ENCODE data around the gene FAM199X.

The FAM199X gene

DNA sequence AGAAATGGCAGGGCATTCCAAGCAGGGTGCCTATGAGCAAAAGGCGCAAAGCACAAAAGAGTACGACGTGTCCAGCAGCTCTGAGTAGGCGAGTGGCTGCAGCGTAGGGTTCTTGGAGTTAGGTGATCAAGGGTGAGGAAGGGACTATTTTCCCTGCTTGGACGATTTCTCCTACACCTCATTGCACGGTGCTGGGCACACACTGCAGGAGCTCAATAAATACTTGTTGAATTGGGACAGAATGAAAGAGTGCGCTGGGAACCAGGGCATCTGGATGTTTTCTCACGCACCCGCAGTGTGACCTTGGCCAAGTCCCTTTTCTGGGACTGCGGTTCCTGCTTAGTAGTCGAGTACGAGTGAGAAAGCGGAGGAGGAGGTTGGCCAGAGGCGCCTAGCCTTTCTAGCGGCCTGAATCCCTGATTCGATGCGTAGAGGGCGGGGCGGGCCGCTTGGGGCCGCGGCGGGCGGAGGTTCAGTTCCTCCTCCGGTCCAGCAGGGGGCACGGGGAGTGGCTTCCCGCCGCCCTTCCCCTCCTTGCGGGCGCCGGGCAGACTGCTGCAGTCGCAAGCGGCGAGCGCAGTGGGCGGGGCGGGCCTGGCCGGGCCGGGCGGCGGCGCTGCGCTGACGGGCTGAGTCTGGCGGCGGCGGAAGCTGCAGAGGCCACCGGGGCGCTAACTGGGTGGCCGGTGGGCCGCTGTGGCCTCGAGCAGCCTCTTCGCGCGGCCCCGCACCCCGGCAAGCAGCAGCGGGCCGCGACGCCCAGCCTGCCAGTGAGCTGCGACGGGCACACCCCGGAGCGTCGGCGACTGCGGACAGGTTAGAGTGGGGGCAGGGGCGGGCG, at the start of gene FAM199X:
FAM199X (plus strand) TSS at position 560 of the 841 bp plus-strand sequence. CDS start 333 bp downstream, outside the sequence.
- no peak for FAIRE-seq

DNA sequence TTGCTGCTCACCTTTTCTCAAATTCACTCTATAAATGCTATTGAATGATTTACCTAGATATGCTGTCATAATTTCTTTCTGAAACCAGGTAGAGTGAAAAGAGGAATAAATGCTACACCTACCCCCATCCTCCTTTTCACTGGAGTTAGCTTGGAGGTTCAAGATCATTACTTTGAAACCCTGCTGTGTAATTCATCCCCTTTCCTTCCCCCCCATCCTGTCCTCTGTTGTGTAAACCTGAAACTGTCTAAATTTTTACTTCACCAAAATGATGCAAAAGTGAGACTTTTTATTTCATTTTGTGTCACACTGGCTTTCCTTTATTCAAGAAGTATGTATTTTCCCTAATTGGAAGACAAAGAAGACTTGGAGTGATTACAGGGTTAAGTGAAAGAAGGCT, 48.5 kb upstream of the FAM199X start:
- no peak for FAIRE-seq

DNA sequence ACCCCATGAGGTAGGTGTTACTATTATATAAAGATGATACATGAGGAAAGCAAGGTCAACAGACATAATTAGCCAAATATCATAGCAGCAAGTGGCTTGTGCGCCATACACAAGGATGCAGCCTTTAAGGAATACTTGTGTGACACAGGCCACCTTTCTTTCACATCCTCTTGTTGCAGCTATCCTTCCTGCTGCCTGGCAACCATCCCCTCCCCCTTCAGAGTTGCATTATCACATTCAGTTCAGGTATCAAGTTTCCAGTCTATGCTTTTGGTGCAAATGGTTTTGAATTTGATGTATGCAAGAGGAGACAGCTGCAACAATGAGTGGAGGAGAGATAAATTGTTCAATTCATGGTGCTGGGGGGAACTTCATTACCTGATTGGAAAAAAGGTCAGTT, 47.5 kb upstream of the FAM199X start:
- no peak for FAIRE-seq

DNA sequence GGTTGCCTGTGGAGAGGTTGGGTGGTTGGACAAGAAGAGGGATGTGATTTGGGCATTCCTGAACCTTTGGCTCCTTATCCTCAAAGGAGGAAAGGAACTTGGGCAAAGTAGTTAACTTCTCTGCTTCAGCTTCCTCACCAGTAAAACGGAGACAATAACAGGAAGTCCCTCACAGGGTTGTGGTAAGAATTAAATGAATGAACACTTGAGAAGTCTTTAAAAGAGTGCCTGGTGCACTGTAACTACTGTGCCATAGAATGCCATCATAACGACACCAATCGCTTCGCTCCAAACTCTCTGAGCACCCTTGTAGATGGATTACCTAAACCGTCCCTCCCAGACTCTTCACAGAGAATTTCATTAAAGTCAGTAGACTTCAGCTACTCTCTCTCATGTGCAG, 43.4 kb upstream of the FAM199X start:
- no peak for FAIRE-seq

DNA sequence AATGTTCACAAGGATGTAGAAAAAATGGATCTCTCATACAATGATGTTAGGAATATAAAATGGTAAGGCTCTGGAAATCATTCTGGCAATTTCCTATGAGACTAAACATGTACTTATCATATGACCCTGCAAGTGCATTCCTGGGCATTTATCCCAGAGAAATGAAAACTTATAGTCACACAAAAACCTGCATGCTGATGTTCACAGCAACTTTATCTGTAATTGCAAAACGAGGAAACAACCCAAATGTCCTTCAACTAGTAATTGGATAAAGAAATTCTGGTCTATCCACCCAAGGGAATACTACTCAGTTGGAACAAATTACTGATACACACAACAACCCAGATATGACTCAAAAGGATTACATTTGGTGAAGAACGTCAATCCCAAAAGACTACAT, 39.4 kb upstream of the FAM199X start:
- no peak for FAIRE-seq

DNA sequence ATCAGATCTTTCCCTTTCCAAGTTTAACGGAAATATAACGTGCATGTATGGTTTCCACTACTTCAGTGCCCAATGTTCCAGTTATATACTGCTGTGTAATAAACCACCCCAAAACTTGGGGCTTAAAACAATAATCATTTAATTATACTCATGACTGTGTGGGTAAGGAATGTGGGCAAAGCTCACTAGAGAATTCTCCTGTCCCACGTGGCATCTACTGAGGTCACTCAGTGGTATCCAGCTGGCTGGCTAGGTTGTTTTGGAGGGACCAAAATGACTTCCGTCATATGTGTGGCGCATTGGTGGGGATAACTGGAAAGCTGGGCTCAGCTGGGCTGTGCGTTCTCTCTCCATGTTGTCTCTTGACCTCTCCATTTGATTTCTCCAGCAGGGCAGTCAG, 35.4 kb upstream of the FAM199X start:
- no peak for FAIRE-seq

DNA sequence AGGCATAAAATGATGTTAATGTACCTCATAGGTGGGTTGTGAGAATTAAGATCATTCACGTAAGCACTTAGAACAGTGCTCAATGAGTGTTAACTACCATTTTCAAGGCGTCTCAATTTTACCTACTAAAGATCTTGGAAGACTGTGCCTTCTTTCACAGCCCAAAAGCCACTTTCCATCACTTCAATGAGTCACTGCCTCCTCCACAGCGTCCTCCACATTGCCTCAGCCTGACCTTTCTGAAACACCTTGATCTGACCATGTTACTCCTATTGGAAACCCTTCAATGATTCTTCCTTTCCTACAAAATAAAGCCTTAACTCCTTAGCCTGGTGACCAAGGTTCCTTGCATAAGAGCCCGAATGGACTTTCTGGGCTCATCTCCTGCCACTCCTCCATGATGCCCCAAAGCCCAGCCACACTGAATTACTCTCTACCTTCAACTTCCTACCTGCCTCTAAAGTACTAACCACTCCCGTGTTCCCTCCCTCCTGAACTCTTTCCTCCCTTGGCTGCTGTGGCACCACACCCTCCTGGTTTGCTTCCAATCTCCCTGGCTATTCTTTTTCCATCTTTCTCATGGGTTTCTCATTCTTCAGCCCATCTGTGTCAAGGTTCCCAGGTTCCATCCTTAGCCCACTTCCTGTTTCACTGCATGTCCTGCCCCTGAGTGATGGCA, 31.5 kb upstream of the FAM199X start:
- FAIRE-seq: no peak

DNA sequence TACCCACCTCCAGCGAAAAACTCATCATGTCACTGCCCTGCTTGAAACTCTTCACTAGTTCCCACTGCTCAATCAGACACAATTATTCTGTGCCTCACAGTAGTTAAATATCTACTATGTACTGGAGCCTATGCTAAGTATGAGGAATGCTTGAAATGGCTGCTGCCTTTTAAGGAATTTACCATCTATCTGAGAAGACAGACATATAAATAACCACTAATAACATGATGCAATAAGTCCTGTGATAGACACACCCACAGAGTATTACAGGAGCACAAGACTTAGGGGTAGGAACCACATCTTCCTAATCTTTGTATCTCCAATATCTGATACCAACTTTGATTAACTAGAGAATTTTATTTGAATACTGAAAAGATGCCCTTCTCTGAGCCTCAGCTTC, 30.6 kb upstream of the FAM199X start:
- no peak for FAIRE-seq

DNA sequence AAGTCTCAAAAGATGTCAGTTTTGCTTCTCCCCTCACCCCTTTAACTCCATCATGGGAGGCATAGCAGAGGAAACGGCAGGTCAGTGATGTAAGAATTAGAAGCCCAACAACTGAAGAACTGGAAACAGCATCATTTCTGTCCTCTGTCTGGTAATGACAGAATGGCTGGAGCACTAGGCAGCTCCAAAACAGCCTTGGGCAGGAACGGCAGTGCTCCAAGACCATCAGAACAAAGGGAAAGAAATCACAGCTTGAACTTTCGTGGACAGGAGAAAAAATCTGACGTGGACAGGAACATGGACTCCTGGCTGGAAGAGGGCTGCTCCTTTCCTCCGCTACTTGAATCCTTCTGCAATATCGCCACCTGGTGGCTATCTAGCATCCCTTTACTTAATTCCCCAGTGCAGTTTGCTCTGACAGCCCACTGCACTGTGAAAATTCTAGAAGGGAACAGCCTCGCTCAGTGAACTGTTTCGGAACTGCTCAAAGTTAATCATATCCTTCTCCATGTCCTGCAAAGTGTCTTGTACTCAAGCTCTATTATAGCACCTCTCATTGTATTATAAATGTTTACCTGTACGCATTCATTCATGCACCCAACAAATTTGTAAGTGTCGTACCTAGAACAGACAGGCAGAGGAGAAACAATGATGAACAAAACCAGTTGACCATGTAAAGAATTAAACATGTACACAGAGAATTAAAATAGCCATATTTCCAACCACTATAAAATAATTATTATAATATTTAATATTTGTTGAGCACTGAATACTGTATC, 29.8 kb upstream of the FAM199X start:
- FAIRE-seq: peak; percentile 97

DNA sequence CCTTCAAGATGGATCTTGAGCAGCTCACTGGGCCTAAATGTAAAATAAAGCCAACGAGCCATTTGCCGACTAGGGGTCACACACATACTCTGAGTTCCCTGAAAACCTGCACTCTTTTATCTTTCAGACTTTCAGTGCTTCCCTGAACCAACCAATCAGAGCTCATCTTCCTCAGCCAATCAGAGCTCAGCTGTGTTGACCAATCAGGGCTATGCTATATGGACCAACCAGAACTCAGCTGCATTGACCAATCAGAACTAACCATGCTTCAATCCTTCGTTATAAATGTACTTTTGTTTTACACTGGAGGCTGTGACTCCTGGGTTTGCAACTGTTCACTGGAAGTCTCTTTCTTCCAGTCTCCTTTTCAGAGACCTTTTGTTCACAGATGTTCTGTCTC, 28.8 kb upstream of the FAM199X start:
- no peak for FAIRE-seq

DNA sequence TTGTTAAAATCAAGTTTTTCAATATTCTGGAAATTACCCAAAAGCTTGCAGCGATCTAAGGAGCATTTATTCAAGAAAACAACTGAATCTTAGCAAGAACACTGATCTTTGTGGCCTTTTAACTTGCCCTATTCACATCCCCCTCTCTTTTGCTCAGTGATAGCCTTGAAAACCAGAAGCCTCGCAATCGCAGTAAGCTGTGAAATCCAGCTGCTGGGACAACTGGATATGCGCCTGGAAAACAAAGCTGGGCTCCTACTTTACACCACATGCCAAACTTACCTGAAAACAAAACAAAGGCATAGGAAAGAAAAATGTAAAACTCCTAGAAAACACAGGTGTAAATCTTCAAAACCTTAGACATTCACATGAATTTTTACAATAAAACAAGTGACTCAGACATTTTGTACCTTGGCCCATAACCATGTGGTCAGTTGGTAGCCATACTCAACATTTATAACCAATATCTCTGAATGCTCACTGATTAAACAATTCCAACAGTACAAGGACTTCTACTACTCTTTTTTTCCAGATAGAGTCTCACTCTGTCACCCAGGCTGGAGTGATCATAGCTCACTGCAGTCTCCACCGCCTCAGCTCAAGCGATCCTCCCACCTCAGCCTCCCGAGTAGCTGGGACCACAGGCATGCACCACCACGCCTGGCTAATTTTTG, 25.0 kb upstream of the FAM199X start:
- FAIRE-seq: no peak

DNA sequence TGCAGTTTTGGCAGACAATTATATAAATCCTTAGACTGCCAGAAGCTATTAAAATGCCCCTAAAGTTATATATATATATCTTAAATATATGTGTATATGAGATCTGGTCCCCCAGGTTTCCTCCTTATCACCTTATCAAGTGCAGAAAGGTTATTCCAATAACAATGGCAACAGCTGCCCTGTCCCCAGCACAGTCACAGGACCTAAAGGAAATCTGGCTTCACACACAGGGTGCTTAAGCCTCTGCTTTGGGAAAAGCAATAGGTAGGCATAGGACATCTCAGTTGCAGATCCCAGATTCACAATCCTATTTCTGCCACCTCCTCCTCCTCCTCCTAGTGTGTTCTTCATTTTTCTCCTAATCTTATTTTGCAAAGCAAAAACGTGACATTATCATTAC, 15.2 kb upstream of the FAM199X start:
- FAIRE-seq: no peak

DNA sequence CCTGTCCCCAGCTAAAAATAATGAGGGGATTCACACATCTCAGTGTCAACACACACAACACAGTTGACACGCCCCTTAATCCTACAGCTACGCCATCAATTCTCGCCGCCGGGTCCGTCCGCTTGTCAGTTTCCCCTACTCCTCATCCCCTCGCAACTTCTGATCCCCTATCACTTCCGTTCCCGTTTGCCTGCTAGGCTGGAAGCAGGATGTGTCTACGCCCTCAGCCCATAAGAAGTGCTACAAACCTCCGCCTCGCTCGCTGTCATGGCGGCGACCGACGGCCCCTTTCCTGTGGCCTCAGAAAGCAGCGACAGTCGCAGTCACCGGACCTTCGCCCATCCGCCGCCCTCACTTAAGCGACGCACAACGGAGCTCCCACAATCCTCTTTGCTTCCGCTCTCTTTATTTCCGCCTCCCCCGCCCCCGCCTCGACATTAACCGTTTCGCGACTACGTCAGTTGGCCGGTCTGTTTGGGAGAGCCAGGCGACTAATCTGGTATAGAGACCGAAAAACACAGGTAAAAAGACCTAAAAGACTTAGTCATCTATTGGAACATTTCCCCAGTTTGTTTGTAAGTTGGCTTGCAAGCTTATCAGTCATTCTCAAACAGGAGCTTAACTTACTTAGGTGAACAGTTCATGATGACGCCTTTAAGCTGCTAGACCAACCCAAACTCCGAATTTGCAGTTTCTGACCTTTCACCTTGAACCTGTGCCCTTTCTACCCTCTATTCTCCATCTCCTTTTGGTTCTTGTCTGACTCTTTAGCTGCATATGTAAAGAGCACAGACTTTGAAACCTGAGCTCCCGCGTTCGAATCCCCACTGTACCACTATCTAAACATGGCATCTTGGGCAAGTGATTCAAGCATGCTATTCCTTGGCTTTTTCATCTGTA, 9.4 kb upstream of the FAM199X start, which contains the start of gene SLC25A53:
SLC25A53 (minus strand) TSS at position 380 of the 900 bp plus-strand sequence. CDS start 51,752 bp downstream, outside the sequence.
- no peak for FAIRE-seq

DNA sequence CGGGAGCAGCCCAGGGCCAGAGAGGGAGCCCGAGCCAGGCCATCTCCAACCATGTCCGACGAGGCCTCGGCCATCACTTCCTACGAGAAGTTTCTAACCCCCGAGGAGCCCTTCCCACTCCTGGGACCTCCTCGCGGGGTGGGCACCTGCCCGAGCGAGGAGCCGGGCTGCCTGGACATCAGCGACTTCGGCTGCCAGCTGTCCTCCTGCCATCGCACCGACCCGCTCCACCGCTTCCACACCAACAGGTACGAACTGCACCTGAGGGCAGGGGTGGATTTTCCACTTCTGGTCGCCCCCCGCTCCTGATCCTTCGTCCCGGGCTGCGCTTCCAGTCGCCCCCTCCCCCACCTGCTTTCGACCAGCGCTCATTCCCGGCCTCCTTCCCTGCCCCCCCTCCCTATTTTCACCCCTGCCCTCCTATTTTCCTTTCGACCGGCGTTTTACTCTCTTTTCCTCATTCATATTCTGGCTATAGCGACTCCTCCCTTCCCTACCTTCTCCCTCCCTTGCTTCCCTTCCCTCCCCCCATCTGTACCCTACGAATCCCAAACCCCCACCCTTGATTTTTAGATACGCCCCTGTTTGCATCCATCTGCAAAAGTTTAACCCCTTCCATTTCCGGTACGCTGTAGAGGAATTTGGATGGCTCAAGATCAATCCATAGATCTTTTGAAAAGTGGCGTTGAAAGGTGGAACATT, 633 bp downstream of the FAM199X start:
- FAIRE-seq: no peak

DNA sequence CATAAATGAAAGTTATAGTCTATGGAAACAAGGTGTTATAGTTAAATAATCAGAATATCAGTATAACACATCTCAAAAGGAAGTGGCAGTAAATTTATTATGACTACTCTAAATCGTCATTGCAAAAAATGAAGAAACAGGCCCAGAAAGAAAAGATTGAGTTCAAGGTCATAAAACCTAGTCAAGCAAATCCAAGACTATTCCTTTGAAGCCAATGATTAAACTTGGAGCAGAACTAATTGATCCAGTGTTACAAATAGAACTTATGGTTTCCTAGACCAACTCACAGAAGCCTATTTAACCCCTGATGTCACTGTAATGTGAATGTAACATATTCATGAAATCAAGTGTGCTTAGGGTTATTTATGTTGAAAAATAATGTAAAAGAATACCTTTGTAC, 1.9 kb downstream of the FAM199X start:
- FAIRE-seq: no peak

DNA sequence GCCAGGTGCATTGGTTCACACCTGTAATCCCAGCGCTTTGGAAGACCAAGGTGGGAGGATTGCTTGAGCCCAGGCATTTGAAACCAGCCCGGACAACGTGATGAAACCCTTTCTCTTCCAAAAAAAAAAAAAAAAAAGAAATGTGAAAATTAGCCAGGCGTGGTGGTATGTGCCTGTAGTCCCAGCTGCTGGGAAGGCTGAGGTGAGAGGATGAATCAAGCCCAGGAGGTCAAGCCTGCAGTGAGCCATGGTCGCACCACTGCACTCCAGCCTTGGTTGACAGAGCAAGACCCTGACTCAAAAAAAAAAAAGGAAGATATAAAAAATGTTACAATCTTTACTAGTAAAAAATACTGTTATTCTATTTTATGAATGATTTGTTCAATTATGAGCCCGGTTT, 5.9 kb downstream of the FAM199X start:
- FAIRE-seq: no peak

DNA sequence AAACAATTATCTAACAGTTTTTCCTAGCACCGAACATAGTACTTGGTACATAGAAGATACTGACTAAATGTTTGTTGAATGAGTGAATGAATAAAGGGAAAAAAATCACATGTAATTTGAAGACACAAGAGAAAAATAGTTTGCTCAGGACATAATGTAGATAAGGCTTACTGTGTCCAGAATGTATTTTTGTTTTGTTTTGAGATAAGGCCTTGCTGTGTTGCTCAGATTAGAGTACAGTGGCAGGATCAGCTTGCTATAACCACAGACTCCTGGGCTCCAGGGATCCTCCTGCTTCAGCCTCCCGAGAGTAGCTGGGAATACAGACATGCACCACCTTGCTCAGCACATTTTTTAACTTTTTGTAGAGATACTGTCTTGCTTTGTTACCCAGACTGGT, 6.5 kb downstream of the FAM199X start:
- FAIRE-seq: no peak

DNA sequence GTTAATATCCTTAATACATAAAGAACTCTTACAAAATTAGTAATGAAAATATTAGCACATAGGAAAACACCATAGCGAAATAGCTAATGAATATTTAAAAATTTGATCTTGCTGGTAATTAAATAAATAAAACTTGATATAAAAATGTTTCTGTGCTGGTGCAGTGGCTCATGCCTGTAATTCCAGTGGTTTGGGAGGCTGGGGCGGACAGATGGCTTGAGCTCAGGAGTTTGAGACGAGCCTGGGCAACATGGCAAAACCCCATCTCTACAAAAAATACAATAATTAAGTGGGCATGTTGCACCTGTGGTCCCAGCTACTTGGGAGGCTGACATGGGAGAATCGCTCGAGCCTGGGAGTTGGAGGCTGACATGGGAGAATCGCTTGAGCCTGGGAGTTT, 7.6 kb downstream of the FAM199X start:
- no peak for FAIRE-seq

DNA sequence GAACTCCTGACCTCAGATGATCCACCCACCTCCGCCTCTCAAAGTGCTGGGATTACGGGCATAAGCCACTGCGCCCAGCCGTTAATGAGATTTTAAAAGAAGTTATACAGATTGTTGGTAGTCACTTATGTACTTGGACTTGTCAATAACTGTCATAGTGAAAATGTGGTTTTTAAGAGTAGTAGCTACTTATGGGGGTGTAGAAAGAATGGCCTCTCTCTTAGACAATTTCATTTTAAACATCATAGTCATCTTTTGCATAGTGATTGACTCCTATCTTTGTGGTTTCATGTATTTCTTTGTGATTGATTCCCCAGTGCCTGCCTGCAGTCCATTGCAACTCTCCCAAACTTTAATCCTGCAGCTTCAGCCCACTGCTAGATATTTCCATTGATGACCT, 17.4 kb downstream of the FAM199X start:
- no peak for FAIRE-seq

DNA sequence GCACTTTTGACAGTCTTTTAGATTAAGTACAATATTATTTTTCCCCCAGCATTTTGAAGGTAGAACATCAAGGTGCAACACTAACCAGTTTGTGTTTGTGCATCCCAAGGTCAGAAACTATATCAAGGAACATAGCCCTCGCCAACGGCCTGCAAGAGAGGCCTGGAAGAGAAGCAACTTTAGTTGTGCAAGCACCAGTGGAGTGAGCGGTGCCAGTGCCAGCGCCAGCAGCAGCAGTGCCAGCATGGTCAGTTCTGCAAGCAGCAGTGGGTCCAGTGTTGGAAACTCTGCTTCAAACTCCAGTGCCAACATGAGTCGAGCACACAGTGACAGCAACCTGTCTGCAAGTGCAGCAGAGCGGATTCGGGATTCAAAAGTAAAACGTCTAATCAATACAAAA, 21.7 kb downstream of the FAM199X start:
- no peak for FAIRE-seq

DNA sequence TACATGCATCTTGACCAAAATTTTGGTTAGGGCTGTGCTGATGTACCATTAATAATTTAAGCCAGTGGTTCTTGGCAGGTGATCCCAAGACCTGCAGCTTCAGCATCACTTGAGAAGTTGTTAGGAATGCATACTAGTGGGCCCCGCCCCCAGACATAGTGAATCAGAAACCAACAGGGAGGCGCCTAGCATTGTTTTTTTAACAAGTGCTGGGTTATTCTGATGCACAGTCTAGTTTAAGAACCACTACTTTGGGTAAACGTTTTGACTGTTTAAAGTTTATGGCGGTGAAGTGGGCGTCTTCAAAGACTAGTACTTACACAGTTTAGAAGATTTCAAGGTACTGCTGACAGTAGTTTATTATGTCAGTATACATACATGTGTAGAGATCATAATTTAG, 23.6 kb downstream of the FAM199X start:
- no peak for FAIRE-seq

All from islet of Langerhans (tissue), 1 donor.